ENCODE data around the gene TRIO.

TRIO gene

GRCh38 chr5:14134083-14134482 lies 9.1 kb upstream of the TRIO start:
- Histone ChIP-seq H3K9ac (ENCODE audit: low read depth in 1 of 2, low read length in 2 of 2) (no peak overlapping the region), H3K27ac (ENCODE audit: low read depth in 2 of 2, low read length in 2 of 2) (no peak overlapping the region), H3K9me3 (ENCODE audit: control insufficient read depth in 2 of 2, low read length in 2 of 2) (no peaks in the 10 kb centered on the region), H3K4me3 (ENCODE audit: low read length in 2 of 2) (no peak overlapping the region), H3K4me1 (ENCODE audit: control insufficient read depth in 2 of 2, insufficient read depth in 2 of 2, low read length in 2 of 2) (no peaks in the 10 kb centered on the region), H3K27me3 (ENCODE audit: control insufficient read depth in 2 of 2, insufficient read depth in 2 of 2, low read length in 2 of 2) (peaks cover 3 to 10% of the 10 kb centered on the region in 2 donors), H3K36me3 (ENCODE audit: control insufficient read depth in 2 of 2, insufficient read depth in 2 of 2, low read length in 2 of 2) (no peaks in the 10 kb centered on the region)

GRCh38 chr5:14134771-14135170 lies 8.4 kb upstream of the TRIO start:
- peaks cover 0 to 10% of the 10 kb centered on the region in 2 donors for H3K27me3 ChIP-seq (ENCODE audit: control insufficient read depth in 2 of 2, insufficient read depth in 2 of 2, low read length in 2 of 2)
- no peaks in the 10 kb centered on the region for H3K4me1 ChIP-seq (ENCODE audit: control insufficient read depth in 2 of 2, insufficient read depth in 2 of 2, low read length in 2 of 2)
- no peak overlapping the region for H3K27ac ChIP-seq (ENCODE audit: low read depth in 2 of 2, low read length in 2 of 2)
- H3K4me3 ChIP-seq (ENCODE audit: low read length in 2 of 2): no peak overlapping the region
- H3K36me3 ChIP-seq (ENCODE audit: control insufficient read depth in 2 of 2, insufficient read depth in 2 of 2, low read length in 2 of 2): no peaks in the 10 kb centered on the region
- H3K9ac ChIP-seq (ENCODE audit: low read depth in 1 of 2, low read length in 2 of 2): no peak overlapping the region
- H3K9me3 ChIP-seq (ENCODE audit: control insufficient read depth in 2 of 2, low read length in 2 of 2): no peaks in the 10 kb centered on the region

- no peaks in the 10 kb centered on the region for H3K4me1 ChIP-seq (ENCODE audit: control insufficient read depth in 2 of 2, insufficient read depth in 2 of 2, low read length in 2 of 2)
- no peaks in the 10 kb centered on the region for H3K9me3 ChIP-seq (ENCODE audit: control insufficient read depth in 2 of 2, low read length in 2 of 2)
- H3K9ac ChIP-seq (ENCODE audit: low read depth in 1 of 2, low read length in 2 of 2): no peak overlapping the region
Measured at GRCh38 chr5:14135621-14136020, 7.5 kb upstream of the TRIO start.

DNA sequence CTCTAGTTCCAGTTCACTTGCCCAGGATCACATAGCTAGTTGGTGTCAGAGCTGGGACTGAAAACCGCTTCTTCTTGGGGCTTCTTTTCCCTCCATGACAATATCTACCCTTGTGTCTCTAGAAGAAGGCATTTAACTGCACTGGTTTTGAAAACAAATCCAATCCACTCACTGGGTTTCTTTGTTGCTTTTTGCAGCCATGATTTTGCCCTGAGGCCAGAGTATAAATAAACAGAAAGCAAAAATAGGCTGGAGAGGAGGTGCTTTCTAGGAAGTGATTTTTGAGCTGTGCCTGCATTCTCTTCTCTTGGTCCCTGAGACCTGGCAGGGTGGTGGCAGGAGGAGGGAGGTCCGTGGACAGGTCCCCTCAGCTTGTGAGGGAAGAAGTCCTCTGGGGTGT lies 6.9 kb upstream of the TRIO start:
- no peaks in the 10 kb centered on the region for H3K36me3 ChIP-seq (ENCODE audit: control insufficient read depth in 2 of 2, insufficient read depth in 2 of 2, low read length in 2 of 2)
- no peak overlapping the region for H3K4me3 ChIP-seq (ENCODE audit: low read length in 2 of 2)
- H3K9ac ChIP-seq (ENCODE audit: low read depth in 1 of 2, low read length in 2 of 2): no peak overlapping the region
- no peak overlapping the region for H3K27ac ChIP-seq (ENCODE audit: low read depth in 2 of 2, low read length in 2 of 2)
- H3K4me1 ChIP-seq (ENCODE audit: control insufficient read depth in 2 of 2, insufficient read depth in 2 of 2, low read length in 2 of 2): no peaks in the 10 kb centered on the region
- no peaks in the 10 kb centered on the region for H3K9me3 ChIP-seq (ENCODE audit: control insufficient read depth in 2 of 2, low read length in 2 of 2)
- H3K27me3 ChIP-seq (ENCODE audit: control insufficient read depth in 2 of 2, insufficient read depth in 2 of 2, low read length in 2 of 2): peaks cover 0 to 5% of the 10 kb centered on the region in 2 donors

More at GRCh38 chr5:14135621-14136020, 7.5 kb upstream of the TRIO start:
- H3K36me3 ChIP-seq (ENCODE audit: control insufficient read depth in 2 of 2, insufficient read depth in 2 of 2, low read length in 2 of 2): no peaks in the 10 kb centered on the region
- H3K4me3 ChIP-seq (ENCODE audit: low read length in 2 of 2): no peak overlapping the region
- H3K27ac ChIP-seq (ENCODE audit: low read depth in 2 of 2, low read length in 2 of 2): no peak overlapping the region
- H3K27me3 ChIP-seq (ENCODE audit: control insufficient read depth in 2 of 2, insufficient read depth in 2 of 2, low read length in 2 of 2): peaks cover 0 to 5% of the 10 kb centered on the region in 2 donors

- Histone ChIP-seq H3K4me3 (ENCODE audit: low read length in 2 of 2) (no peak overlapping the region), H3K27ac (ENCODE audit: low read depth in 2 of 2, low read length in 2 of 2) (no peak overlapping the region), H3K36me3 (ENCODE audit: control insufficient read depth in 2 of 2, insufficient read depth in 2 of 2, low read length in 2 of 2) (no peaks in the 10 kb centered on the region), H3K4me1 (ENCODE audit: control insufficient read depth in 2 of 2, insufficient read depth in 2 of 2, low read length in 2 of 2) (peaks cover 0 to 3% of the 10 kb centered on the region in 2 donors), H3K27me3 (ENCODE audit: control insufficient read depth in 2 of 2, insufficient read depth in 2 of 2, low read length in 2 of 2) (peaks cover 0 to 5% of the 10 kb centered on the region in 2 donors), H3K9me3 (ENCODE audit: control insufficient read depth in 2 of 2, low read length in 2 of 2) (no peaks in the 10 kb centered on the region), H3K9ac (ENCODE audit: low read depth in 1 of 2, low read length in 2 of 2) (no peak overlapping the region)
Measured at GRCh38 chr5:14138608-14139540, 4.3 kb upstream of the TRIO start.

DNA sequence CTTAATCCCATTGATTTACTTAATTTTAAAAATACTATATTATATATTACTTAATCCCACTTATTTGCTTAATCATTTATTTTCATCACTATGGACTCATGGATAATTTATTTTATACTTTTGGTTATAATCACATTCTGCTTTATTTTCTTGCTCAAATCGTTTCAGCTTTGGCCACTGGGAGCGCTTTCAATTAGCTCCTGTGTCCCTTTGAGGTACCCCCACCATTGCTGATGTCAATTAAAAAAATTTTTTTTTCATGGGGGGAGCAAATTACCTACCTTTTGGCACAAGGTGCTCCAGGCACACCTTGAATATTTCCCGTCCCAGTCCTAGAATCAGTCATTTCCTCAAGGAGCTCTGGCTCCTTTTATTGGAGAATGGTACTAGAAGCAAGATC lies 1.4 kb upstream of the TRIO start:
- Histone ChIP-seq H3K9ac (ENCODE audit: low read depth in 1 of 2, low read length in 2 of 2) (no peak overlapping the region), H3K27ac (ENCODE audit: low read depth in 2 of 2, low read length in 2 of 2) (no peak overlapping the region), H3K27me3 (ENCODE audit: control insufficient read depth in 2 of 2, insufficient read depth in 2 of 2, low read length in 2 of 2) (no peaks in the 10 kb centered on the region), H3K9me3 (ENCODE audit: control insufficient read depth in 2 of 2, low read length in 2 of 2) (no peaks in the 10 kb centered on the region), H3K4me1 (ENCODE audit: control insufficient read depth in 2 of 2, insufficient read depth in 2 of 2, low read length in 2 of 2) (peaks cover 16 to 18% of the 10 kb centered on the region in 2 donors), H3K4me3 (ENCODE audit: low read length in 2 of 2) (no peak overlapping the region), H3K36me3 (ENCODE audit: control insufficient read depth in 2 of 2, insufficient read depth in 2 of 2, low read length in 2 of 2) (no peaks in the 10 kb centered on the region)

GRCh38 chr5:14142202-14142826 lies 828 bp upstream of the TRIO start:
- no peaks in the 10 kb centered on the region for H3K36me3 ChIP-seq (ENCODE audit: control insufficient read depth in 2 of 2, insufficient read depth in 2 of 2, low read length in 2 of 2)
- H3K27ac ChIP-seq (ENCODE audit: low read depth in 2 of 2, low read length in 2 of 2): peak overlapping the region; percentile 84 to 88
- H3K27me3 ChIP-seq (ENCODE audit: control insufficient read depth in 2 of 2, insufficient read depth in 2 of 2, low read length in 2 of 2): no peaks in the 10 kb centered on the region
- peak overlapping the region; percentile 76 to 80 for H3K4me3 ChIP-seq (ENCODE audit: low read length in 2 of 2)
- H3K9me3 ChIP-seq (ENCODE audit: control insufficient read depth in 2 of 2, low read length in 2 of 2): no peaks in the 10 kb centered on the region
- H3K4me1 ChIP-seq (ENCODE audit: control insufficient read depth in 2 of 2, insufficient read depth in 2 of 2, low read length in 2 of 2): peaks cover 21 to 23% of the 10 kb centered on the region in 2 donors
- H3K9ac ChIP-seq (ENCODE audit: low read depth in 1 of 2, low read length in 2 of 2): peak overlapping the region; percentile 74 to 80

GRCh38 chr5:14143546-14143840 lies 351 bp downstream of the TRIO start:
- peak overlapping the region; percentile 90 to 94 for H3K27ac ChIP-seq (ENCODE audit: low read depth in 2 of 2, low read length in 2 of 2)

DNA sequence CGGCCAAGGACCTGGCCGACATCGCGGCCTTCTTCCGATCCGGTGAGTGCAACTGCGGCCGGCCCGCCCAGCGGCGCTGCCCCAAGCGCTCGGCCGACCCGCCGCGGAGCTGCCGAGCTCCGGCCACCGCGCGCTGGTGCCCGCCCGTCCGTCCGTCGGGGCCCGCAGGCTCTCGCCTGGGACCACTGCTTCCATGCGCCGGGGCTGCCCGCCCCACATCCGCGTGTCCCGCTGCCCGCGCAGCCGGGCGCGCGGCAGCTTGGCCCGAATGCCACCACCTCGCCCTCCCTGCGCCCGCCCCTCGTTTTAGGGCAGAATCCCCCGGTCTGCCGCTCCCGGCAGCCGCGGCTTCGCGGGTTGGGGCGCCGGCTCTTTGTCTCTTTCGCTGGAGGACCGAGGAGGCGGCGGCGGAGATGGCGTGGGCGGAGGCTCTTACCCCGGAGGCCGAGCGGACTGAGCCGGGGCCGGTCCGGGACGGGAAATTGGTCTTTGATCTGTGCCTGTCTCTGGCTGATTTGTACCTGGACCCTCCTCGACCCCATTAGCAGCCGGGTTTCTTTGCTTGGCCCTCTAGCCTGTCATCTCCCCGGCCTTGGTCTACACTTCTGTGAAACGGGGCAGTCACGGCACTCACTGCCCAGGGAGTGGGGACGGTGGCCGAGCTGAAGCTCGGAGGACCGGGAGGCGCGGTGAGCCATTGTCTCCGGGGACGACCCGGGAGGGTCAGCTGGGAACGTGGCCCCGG lies 871 bp downstream of the TRIO start:
- H3K27ac ChIP-seq (ENCODE audit: low read depth in 2 of 2, low read length in 2 of 2): peak overlapping the region; percentile 90 to 94
- H3K4me1 ChIP-seq (ENCODE audit: control insufficient read depth in 2 of 2, insufficient read depth in 2 of 2, low read length in 2 of 2): peaks cover 36 to 37% of the 10 kb centered on the region in 2 donors
- H3K36me3 ChIP-seq (ENCODE audit: control insufficient read depth in 2 of 2, insufficient read depth in 2 of 2, low read length in 2 of 2): no peaks in the 10 kb centered on the region

More at GRCh38 chr5:14143546-14143840, 351 bp downstream of the TRIO start:
- peak overlapping the region; percentile 84 to 89 for H3K4me3 ChIP-seq (ENCODE audit: low read length in 2 of 2)
- H3K9me3 ChIP-seq (ENCODE audit: control insufficient read depth in 2 of 2, low read length in 2 of 2): no peaks in the 10 kb centered on the region
- H3K27me3 ChIP-seq (ENCODE audit: control insufficient read depth in 2 of 2, insufficient read depth in 2 of 2, low read length in 2 of 2): no peaks in the 10 kb centered on the region
- peaks cover 31 to 33% of the 10 kb centered on the region in 2 donors for H3K4me1 ChIP-seq (ENCODE audit: control insufficient read depth in 2 of 2, insufficient read depth in 2 of 2, low read length in 2 of 2)
- no peaks in the 10 kb centered on the region for H3K36me3 ChIP-seq (ENCODE audit: control insufficient read depth in 2 of 2, insufficient read depth in 2 of 2, low read length in 2 of 2)
- peak overlapping the region; percentile 77 to 88 for H3K9ac ChIP-seq (ENCODE audit: low read depth in 1 of 2, low read length in 2 of 2)

More for the DNA sequence above, 871 bp downstream of the TRIO start:
- Histone ChIP-seq H3K4me3 (ENCODE audit: low read length in 2 of 2) (peak overlapping the region; percentile 84 to 89), H3K9ac (ENCODE audit: low read depth in 1 of 2, low read length in 2 of 2) (peak overlapping the region; percentile 77 to 88), H3K27me3 (ENCODE audit: control insufficient read depth in 2 of 2, insufficient read depth in 2 of 2, low read length in 2 of 2) (no peaks in the 10 kb centered on the region), H3K9me3 (ENCODE audit: control insufficient read depth in 2 of 2, low read length in 2 of 2) (no peaks in the 10 kb centered on the region)
